ENCODE results near the gene DGKH. TPM values are rescaled to one million over a fixed set of nuclear protein-coding genes. Genes with fewer than 3 reads are reported as not detected.
"Not testable (repeated sequence)": the region's sequence is repeated elsewhere in the genome, so short reads cannot be mapped to it uniquely, and the experiment has no call there.

The DGKH gene
- total RNA-seq, 1 donor from 2014 or later, result 11.4 TPM

- DNase-seq (ENCODE audit: low read depth in 2 of 2), result no peak
Measured at GRCh38 chr13:42071672-42072419, 23.4 kb downstream of the DGKH start.

- DNase-seq (ENCODE audit: low read depth in 2 of 2), result peak; percentile 63 to 76
Measured at GRCh38 chr13:42073683-42074082, 25.2 kb downstream of the DGKH start.

GRCh38 chr13:42075517-42075916, 27.1 kb downstream of the DGKH start:
- DNase-seq (ENCODE audit: low read depth in 2 of 2), result no peak

GRCh38 chr13:42076309-42076713, 27.9 kb downstream of the DGKH start:
- peak in 1 of 2 donors; percentile 69 for DNase-seq (ENCODE audit: low read depth in 2 of 2)

- no peak for DNase-seq (ENCODE audit: low read depth in 2 of 2)
Measured at GRCh38 chr13:42078128-42078808, 29.8 kb downstream of the DGKH start.

- no peak for DNase-seq (ENCODE audit: low read depth in 2 of 2)
Measured at GRCh38 chr13:42083138-42083770, 34.8 kb downstream of the DGKH start.

- no peak for DNase-seq (ENCODE audit: low read depth in 2 of 2)
Measured at GRCh38 chr13:42084722-42085121, 36.3 kb downstream of the DGKH start.

GRCh38 chr13:42086582-42086981, 38.1 kb downstream of the DGKH start:
- DNase-seq (ENCODE audit: low read depth in 2 of 2), result no peak

GRCh38 chr13:42094516-42095040, 46.1 kb downstream of the DGKH start:
- DNase-seq (ENCODE audit: low read depth in 2 of 2), result peak; percentile 30 to 76

- not testable (repeated sequence) for DNase-seq (ENCODE audit: low read depth in 2 of 2)
Measured at GRCh38 chr13:42096222-42096621, 47.8 kb downstream of the DGKH start.

- no peak for DNase-seq (ENCODE audit: low read depth in 2 of 2)
Measured at GRCh38 chr13:42099962-42100675, 51.7 kb downstream of the DGKH start.

- DNase-seq (ENCODE audit: low read depth in 2 of 2), result no peak
Measured at GRCh38 chr13:42100960-42101359, 52.5 kb downstream of the DGKH start.

GRCh38 chr13:42101821-42102585, 53.6 kb downstream of the DGKH start:
- peak in 1 of 2 donors; percentile 60 for DNase-seq (ENCODE audit: low read depth in 2 of 2)

GRCh38 chr13:42102961-42103865, 54.8 kb downstream of the DGKH start:
- peak in 1 of 2 donors; percentile 33 for DNase-seq (ENCODE audit: low read depth in 2 of 2)

- DNase-seq (ENCODE audit: low read depth in 2 of 2), result no peak
Measured at GRCh38 chr13:42106998-42107397, 58.5 kb downstream of the DGKH start.

- no peak for DNase-seq (ENCODE audit: low read depth in 2 of 2)
Measured at GRCh38 chr13:42107421-42107820, 59.0 kb downstream of the DGKH start.

- DNase-seq (ENCODE audit: low read depth in 2 of 2), result no peak
Measured at GRCh38 chr13:42108217-42108616, 59.8 kb downstream of the DGKH start.

- DNase-seq (ENCODE audit: low read depth in 2 of 2), result no peak
Measured at GRCh38 chr13:42109957-42110356, 61.5 kb downstream of the DGKH start.

- DNase-seq (ENCODE audit: low read depth in 2 of 2), result peak; percentile 66 to 74
Measured at GRCh38 chr13:42110410-42111155, 62.1 kb downstream of the DGKH start.
